Measurements from ENCODE around the gene RAD9A.

RAD9A gene

DNA sequence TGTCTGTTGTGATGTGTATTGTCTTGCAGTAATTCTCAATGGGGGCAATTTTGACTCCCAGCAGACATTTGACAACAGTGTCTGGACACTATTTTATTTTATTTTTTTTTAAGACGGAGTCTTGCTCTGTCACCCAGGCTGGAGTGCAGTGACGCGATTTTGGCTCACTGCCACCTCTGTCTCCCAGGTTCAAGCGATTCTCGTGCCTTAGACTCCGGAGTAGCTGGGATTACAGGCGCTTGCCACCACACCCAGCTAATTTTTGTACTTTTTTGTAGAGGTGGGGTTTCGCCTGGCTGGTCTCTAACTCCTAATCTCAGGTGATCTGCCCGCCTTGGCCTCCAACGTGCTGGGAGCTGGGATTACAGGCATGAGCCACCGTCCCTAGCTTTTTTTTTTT lies 37.9 kb downstream of the RAD9A start:
- DNase-seq, result no peak

GRCh38 chr11:67431346-67432249 lies 39.8 kb downstream of the RAD9A start:
- no peak for DNase-seq

DNA sequence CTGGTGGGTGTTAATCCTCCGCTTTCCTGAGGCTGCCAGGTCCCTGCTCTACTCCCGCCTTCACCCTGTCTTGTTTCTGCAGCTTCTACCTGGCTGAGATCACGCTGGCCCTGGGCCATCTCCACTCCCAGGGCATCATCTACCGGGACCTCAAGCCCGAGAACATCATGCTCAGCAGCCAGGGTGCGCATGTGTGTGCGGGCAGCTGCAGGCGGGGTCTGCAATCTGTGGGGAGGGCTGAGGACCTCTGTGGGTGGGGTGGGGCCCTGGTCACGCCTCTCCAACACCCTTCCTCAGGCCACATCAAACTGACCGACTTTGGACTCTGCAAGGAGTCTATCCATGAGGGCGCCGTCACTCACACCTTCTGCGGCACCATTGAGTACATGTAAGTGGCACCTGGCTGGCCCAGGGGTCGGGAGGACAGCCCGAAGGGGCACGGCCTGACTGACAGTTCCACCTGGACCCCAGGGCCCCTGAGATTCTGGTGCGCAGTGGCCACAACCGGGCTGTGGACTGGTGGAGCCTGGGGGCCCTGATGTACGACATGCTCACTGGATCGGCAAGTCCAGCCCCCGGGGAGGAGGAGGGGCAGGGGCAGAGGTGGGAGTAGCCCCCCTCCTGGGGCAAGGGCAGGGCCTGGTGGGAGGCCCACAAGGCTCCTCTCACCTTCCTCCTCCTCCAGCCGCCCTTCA lies 41.0 kb downstream of the RAD9A start:
- DNase-seq, result no peak

- no peak for DNase-seq
Observed at GRCh38 chr11:67433536-67434394, 42.0 kb downstream of the RAD9A start.

DNA sequence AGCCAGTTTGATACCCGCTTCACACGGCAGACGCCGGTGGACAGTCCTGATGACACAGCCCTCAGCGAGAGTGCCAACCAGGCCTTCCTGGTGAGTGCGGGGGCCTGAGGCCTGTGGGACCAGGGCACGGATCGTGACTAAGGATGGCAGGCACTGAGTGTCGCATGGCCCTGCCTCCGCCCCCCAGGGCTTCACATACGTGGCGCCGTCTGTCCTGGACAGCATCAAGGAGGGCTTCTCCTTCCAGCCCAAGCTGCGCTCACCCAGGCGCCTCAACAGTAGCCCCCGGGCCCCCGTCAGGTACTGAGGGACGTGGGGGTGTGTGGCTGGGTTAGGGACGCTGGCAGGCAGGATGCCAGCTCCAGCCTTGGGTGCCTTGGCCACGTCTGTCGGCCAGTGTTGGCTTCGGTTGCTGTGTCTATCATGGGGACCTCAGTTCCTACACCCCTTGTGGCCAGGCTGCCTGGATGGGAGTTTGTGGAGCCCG lies 42.7 kb downstream of the RAD9A start:
- no peak for DNase-seq

GRCh38 chr11:67435031-67435726 lies 43.4 kb downstream of the RAD9A start:
- no peak for DNase-seq

- DNase-seq, result no peak
Observed at GRCh38 chr11:67435727-67436458, 44.1 kb downstream of the RAD9A start.

DNA sequence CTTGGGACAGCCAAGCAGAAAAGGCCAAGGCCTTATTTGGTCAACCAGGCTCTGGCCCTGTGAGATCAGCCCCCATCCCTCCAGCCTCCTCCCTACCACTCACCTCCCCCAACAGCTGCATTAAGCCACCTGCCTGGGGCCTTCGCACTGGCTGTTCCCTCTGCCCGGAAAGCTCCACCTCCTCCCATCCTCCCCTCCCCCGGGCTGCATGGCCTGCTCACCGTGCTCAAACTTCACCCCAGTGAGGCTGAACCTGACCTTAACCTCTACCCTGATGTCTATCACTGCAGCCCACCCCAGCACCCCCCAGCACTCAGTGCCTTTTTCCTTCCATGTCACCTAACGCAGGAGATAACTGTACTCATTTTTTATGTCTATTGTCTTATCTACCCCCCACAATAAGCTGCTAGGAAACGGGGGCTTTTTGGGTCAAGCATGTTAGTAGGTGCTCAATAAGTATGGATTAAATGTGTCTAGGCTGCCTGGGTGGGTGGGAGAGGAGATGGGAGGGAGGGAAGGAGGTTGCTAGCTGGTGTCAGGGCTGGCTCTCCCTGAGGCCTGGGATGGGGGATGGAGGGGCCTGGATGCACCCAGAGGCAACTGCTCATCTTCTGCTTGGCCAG lies 44.8 kb downstream of the RAD9A start:
- peak; percentile 45 to 62 for DNase-seq

- DNase-seq, result peak; percentile 55 to 60
Observed at GRCh38 chr11:67437082-67437808, 45.5 kb downstream of the RAD9A start, which contains the start of gene PTPRCAP. PTPRCAP (minus strand) TSS chr11:67437682; CDS start chr11:67437619, 63 bp downstream.

- no peak for DNase-seq
Observed at GRCh38 chr11:67437809-67438157, 46.0 kb downstream of the RAD9A start.

DNA sequence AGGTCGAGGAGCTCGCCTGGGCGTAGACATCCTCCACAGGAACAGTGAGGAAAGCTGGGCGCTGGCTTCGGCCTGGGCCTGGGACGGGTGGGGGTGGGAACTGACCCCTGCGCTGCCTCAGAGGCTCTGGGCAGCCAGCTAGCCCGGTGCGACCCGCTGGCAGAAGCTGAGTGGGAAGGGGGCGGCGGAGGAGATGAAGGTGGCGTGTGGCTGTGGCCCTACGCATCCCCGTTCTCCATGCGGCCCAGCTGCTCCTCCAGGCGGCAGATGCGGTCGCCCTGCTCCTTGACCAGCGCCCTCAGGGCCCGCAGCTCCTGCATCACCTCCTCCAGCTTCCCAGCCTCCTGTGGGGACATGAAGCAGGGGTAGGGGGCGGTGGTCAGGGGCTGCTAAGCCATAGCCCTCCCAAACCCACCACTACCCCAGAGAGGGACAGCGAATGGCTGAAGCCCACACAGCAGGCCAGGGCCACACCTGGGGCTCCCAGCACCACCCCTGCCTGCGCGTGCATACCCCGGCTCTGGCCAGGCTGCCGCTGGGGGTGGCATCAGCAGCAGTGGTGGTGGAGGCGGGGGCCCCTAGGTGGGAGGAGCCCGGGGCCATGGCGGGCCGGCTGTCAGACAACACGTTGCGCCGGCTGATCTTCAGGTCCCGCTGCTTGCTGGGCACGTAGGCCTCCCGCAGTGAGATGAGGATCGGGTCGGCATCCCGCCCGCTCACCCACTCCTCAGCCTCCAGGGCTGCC lies 46.5 kb downstream of the RAD9A start:
- DNase-seq, result peak; percentile 64 to 72

GRCh38 chr11:67439321-67440228 lies 47.8 kb downstream of the RAD9A start:
- DNase-seq, result no peak

- DNase-seq, result no peak
Observed at GRCh38 chr11:67440229-67441097, 48.7 kb downstream of the RAD9A start.

DNA sequence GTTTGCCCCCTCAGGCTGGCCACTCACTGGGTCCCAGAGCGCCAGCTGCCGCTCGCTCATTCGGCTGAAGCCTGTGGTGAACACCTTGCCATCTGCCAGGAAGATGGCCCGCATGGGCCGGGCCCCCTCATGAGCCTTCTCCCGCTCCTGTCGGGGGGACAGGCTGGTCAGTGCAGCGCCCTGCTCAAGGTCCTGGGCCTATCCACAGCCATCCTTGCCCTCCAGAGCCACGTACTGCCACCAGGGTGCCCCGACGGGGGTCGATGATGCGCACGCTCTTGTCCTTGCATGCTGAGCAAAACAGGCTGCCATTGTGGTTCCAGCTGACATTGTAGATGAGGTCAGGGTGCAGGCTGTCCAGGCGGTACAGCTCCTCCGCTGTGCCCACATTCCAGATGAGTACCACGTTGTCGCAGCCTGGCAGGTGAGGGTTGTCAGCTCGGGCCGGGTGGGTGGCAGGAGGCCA lies 49.3 kb downstream of the RAD9A start:
- no peak for DNase-seq

DNA sequence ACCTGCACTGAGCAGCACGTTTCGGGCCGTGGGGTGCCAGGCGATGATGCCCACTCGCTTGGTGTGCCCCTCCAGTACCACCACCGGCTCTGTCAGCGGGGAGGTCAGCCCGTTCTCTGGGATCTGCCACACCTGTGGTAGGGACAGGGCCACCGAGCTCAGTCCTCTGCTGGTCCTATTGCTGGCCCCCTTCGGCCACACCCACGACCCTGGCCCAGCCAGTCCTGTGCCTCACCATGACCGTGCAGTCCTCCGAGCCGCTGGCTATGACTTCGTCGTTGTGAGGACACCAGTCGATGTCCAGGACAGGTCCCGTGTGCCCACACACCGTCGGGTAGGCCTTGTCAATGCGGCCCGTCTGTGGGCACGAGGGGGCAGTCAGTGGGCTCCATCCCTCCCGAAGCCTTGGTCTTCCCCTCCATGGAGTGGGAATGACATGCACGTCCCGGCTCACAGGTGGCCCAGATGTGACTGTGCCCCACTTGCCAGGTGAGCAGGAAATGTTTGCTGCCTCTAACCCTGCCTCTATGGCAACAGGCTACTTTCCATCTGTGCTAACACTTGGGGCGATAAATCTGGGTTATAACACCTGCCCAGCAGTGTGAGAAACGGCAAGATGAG lies 50.1 kb downstream of the RAD9A start:
- DNase-seq, result no peak

DNA sequence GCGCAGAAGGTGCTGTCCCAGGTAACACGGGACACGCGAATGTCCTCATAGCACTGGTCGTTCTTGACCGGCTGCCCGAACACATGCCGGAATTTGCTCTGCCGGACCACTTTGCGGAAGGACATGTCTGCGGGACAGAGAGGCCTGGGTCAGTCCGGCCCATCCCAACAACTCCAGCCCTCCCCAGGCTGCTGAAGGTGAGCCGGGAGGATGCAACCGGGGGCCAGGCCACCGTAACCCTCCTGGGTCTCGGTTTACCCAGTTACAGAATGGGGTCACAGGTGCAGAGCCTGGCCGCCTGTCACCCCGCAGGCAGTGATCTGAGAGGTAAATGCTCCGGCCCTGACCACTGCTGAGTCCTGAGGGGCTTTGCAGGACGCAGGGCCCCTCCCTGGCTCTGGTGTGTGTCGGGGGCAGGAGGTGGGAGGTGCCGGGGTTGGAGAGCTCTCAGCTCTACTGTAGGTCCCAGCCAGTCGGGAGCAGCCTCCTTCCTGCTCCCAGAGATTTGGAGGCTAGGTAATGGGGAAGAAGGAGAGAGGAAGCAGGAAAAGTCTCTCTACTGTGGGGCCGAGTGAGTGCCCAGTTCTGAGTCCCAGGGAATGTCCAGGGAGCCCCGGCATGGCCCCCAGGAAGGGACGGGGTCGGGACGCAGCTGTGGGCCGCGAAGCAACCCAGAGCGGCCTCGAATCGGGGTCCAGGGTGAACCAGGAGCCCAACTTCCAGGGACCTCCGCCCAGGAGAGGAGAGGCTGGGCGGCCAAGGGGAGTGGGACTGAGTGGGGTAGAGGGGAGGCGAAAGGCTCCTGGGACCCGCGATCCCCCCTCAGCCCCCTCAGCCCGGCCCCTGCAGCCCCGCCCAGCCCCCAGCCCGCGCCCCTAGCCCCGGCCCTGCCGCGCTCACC lies 51.0 kb downstream of the RAD9A start:
- DNase-seq, result no peak

Data from activated CD4-positive, alpha-beta T cell treated with anti-CD3 and anti-CD28 coated beads, Interleukin-2, amount 50 U/mL, for 4 hours (primary cell).